D721Med (cell line): ENCODE measurements around the gene ACBD6.

Experiments
- DNase-seq: peaks from one replicate; pipeline ENCODE4 v3.0.0; 2011; ENCODE audit warnings: low spot score; ENCODE audit not compliant: insufficient read length
- FAIRE-seq: peaks from 2 replicates; lab custom pipeline; 2011; peaks lifted over from hg19 to GRCh38; lab: Jason Lieb, UNC
- CTCF ChIP-seq: IDR thresholded peaks from 2 replicates; pipeline ENCODE4 v1.5.1; 2012; ENCODE audit warnings: mild to moderate bottlenecking, control low read depth; ENCODE audit not compliant: insufficient read depth; ENCODE audit errors: missing control alignments

Gene ACBD6

GRCh38 chr1:180503280-180503862 is 994 bp upstream of the ACBD6 start:
- FAIRE-seq (no peak), DNase-seq (no peak)
- TF ChIP-seq CTCF = no peak

DNA sequence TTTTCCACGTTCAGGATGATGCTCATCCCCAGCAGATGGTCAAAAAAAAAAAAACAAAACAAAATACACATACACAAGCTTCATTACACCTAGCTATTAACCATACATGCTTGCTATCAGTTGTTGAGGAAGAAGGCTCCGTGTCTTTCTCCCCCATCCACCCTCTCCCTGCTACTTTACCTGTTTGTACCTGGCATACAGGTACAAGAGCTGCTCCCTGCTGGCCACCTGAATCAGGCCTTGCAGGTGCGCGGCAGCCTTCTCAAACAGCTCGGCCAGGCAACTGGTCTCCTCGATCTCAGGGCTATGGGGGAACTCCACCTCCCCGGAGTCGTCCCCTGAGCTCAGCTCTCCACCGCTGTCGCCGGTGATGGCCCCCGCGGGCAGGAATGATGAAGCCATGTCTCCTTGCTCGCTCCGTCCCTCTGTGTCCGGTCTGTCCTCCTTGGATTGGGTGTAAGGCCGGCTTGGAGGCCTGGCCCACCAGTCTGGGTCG is 464 bp downstream of the ACBD6 start:
- DNase-seq (peak; percentile 50), FAIRE-seq (no peak)
- TF ChIP-seq CTCF = no peak

- FAIRE-seq = no peak
These were observed 1.7 kb downstream of the ACBD6 start for GRCh38 chr1:180500689-180501088.

GRCh38 chr1:180498594-180498993 is 3.8 kb downstream of the ACBD6 start:
- no peak for DNase-seq
- no peak for FAIRE-seq
- no peak for TF ChIP-seq CTCF

More at GRCh38 chr1:180500689-180501088, 1.7 kb downstream of the ACBD6 start:
- TF ChIP-seq CTCF = no peak
- no peak for DNase-seq

DNA sequence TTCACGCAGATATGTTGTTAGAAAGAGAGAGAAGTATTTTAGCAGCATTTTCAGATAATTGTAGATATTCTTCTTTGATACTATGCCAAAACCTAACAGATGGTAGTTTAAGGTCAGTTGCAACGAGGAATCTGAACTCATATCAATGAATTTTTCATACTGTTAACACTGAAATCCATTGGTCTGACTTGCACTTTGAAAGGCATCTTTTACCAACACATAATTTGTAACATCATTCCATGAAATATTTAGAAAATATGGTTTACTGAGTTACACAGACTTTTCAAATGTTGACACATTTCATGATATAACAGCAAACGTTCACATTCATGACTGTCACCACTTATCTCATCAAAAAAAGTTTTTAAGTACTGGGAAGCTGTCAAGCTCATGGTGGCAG is 4.6 kb downstream of the ACBD6 start:
- FAIRE-seq = peak; percentile 6
- no peak for TF ChIP-seq CTCF

DNA sequence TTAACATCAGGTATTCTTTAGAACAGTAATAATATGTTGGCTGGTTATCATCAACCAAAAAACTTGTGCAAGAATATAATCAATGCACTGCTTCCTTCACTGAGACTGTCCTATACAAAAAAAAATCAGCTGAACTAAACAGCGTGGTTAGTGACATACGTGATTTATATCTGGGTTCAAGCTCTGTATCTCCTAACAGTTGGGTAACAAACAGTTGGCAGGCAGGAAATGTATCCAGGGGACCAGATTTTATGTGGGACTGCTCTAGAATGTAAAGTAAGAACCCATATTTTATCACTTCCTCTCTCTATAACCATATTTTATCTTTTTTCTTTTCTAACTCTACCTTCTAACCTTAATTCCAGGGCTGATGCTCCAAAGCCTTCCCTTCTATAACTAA is 8.0 kb downstream of the ACBD6 start:
- no peak for TF ChIP-seq CTCF
- DNase-seq = no peak
- peak; percentile 75 for FAIRE-seq

More for the DNA sequence above, 4.6 kb downstream of the ACBD6 start:
- no peak for DNase-seq

DNA sequence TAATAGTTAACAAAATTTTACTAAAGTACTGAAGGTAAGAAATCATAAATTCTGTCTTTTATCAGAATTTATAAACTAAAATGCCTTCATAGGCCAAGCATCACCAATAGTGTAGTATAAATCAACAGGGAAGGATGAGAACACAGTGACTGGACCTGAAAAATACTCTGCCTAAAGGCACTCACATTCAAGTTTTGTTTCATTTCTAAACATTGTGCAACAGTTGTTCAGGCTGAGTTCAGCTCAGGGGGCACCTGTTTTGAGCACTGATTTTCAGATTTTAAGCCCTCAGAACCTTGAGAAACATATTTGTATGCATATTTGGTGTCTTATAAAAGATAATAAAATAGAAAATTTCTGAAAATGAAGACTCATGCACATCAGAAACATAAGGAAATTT is 12.4 kb downstream of the ACBD6 start:
- DNase-seq (no peak), FAIRE-seq (no peak)
- TF ChIP-seq CTCF = no peak
